Liver (tissue), 9 donors: ENCODE data around the gene CPLX1. TPM values are rescaled to one million over a fixed set of nuclear protein-coding genes. Genes with fewer than 3 reads are reported as not detected.

ENCODE experiments used
- DNase-seq: peaks from one replicate; pipeline ENCODE4 v3.0.0-alpha.2; 2017; ENCODE audit warnings: low spot score
- H3K27ac ChIP-seq, 2 donors: one replicate each; pipeline ENCODE4 v1.7.0; 2013; ENCODE audit warnings: inconsistent platforms in 2 of 2, low read length in 2 of 2, control low read depth in 1 of 2, low read depth in 1 of 2, mild to moderate bottlenecking in 1 of 2
- H3K27me3 ChIP-seq, 4 donors: one replicate each; pipeline versions ENCODE4 v1.6.1 to v1.7.0; 2013; ENCODE audit warnings: low read length in 3 of 4, inconsistent platforms in 1 of 4, mild to moderate bottlenecking in 1 of 4, moderate library complexity in 1 of 4; ENCODE audit not compliant: control insufficient read depth in 4 of 4, insufficient read depth in 4 of 4
- H3K36me3 ChIP-seq, 4 donors: one replicate each; pipeline versions ENCODE4 v1.6.1 to v1.7.0; 2013; ENCODE audit warnings: low read length in 3 of 4, mild to moderate bottlenecking in 3 of 4, low read depth in 1 of 4, moderate library complexity in 1 of 4; ENCODE audit not compliant: control insufficient read depth in 4 of 4, insufficient read depth in 3 of 4
- H3K4me1 ChIP-seq, 4 donors: one replicate each; pipeline versions ENCODE4 v1.6.1 to v1.7.0; 2013; ENCODE audit warnings: low read length in 3 of 4, mild to moderate bottlenecking in 3 of 4, moderate library complexity in 1 of 4; ENCODE audit not compliant: control insufficient read depth in 4 of 4, insufficient read depth in 4 of 4
- H3K4me3 ChIP-seq, 3 donors: one replicate each; pipeline versions ENCODE4 v1.6.1 to v1.7.0; 2013; ENCODE audit warnings: low read length in 3 of 3, control low read depth in 1 of 3, low read depth in 1 of 3, mild to moderate bottlenecking in 1 of 3
- H3K9ac ChIP-seq, 2 donors: one replicate each; pipeline ENCODE4 v1.7.0; 2013; ENCODE audit warnings: low read length in 2 of 2, mild to moderate bottlenecking in 2 of 2, moderate library complexity in 2 of 2, control low read depth in 1 of 2, low read depth in 1 of 2
- H3K9me3 ChIP-seq, 4 donors: one replicate each; pipeline versions ENCODE4 v1.6.1 to v1.7.0; 2013; ENCODE audit warnings: low read length in 3 of 4; ENCODE audit not compliant: control insufficient read depth in 4 of 4
- ATF3 ChIP-seq: IDR thresholded peaks from 2 replicates; pipeline ENCODE4 v1.6.1; 2016; ENCODE audit warnings: antibody characterized with exemption
- EGR1 ChIP-seq, 2 donors: IDR thresholded peaks; 2 replicates each; pipeline ENCODE4 v1.6.1; 2016 to 2018; ENCODE audit warnings: antibody characterized with exemption in 2 of 2, low read depth in 2 of 2
- FOXA1 ChIP-seq: IDR thresholded peaks from 2 replicates; pipeline ENCODE4 v1.6.1; 2016; ENCODE audit warnings: antibody characterized with exemption
- FOXA2 ChIP-seq: IDR thresholded peaks from 2 replicates; pipeline ENCODE4 v1.6.1; 2016; ENCODE audit warnings: antibody characterized with exemption
- GABPA ChIP-seq, 2 donors: IDR thresholded peaks in 1 of 2; conservative IDR thresholded peaks in 1 of 2; 2 replicates each; pipeline ENCODE4 v1.6.1; 2016; ENCODE audit warnings: antibody characterized with exemption in 2 of 2, mild to moderate bottlenecking in 1 of 2, moderate library complexity in 1 of 2
- HNF4A ChIP-seq, 2 donors: conservative IDR thresholded peaks; 2 replicates each; pipeline ENCODE4 v1.6.1; 2016; ENCODE audit warnings: antibody characterized with exemption in 2 of 2, mild to moderate bottlenecking in 2 of 2
- HNF4G ChIP-seq: IDR thresholded peaks from 2 replicates; pipeline ENCODE4 v1.6.1; 2016; ENCODE audit warnings: antibody characterized with exemption
- JUND ChIP-seq, 2 donors: IDR thresholded peaks; 2 replicates each; pipeline ENCODE4 v1.6.1; 2016; ENCODE audit warnings: antibody characterized with exemption in 2 of 2
- RAD21 ChIP-seq, 2 donors: IDR thresholded peaks; 2 replicates each; pipeline ENCODE4 v1.6.1; 2016; ENCODE audit warnings: antibody characterized with exemption in 2 of 2, mild to moderate bottlenecking in 2 of 2
- REST ChIP-seq: IDR thresholded peaks from 2 replicates; pipeline ENCODE4 v1.6.1; 2016; ENCODE audit warnings: antibody characterized with exemption, mild to moderate bottlenecking
- RXRA ChIP-seq, 2 donors: IDR thresholded peaks; 2 replicates each; pipeline ENCODE4 v1.6.1; 2017 to 2018; ENCODE audit warnings: antibody characterized with exemption in 2 of 2, mild to moderate bottlenecking in 1 of 2
- SP1 ChIP-seq: IDR thresholded peaks from 2 replicates; pipeline ENCODE4 v1.6.1; 2018; ENCODE audit warnings: antibody characterized with exemption, mild to moderate bottlenecking
- TAF1 ChIP-seq: conservative IDR thresholded peaks from 2 replicates; pipeline ENCODE4 v1.6.1; 2016; ENCODE audit warnings: antibody characterized with exemption, mild to moderate bottlenecking
- ZBTB33 ChIP-seq: IDR thresholded peaks from 2 replicates; pipeline ENCODE4 v1.6.1; 2016; ENCODE audit warnings: antibody characterized with exemption
- WGBS: extraction: QIAGEN DNeasy Blood & Tissue Kit; methylation state at CpG from one replicate; pipeline ENCODE4 v1.1.7; 2013; 5-methylcytosine and 5-hydroxymethylcytosine counted together
- polyA plus RNA-seq, 2 donors: library from polyadenylated mRNA; stranded (reverse) in 1 of 2; unstranded in 1 of 2; fragments of 200-250 nt in 1 of 2; fragments of >200 nt in 1 of 2; fragmentation: Nextera tagmentation in 1 of 2; extraction: Ambion mirVana in 1 of 2; gene quantifications; one replicate each; pipeline versions ENCODE4 v1.2.1 to v1.2.3, GENCODE V29; 2013 to 2015
- total RNA-seq, 2 donors: library from RNA; depleted of rRNA; stranded (reverse); fragments of >200 nt; gene quantifications; one replicate each; pipeline ENCODE4 v1.2.3, GENCODE V29; 2014
- donor health status: healthy.
- donor health status: healthy.
- donor health status: healthy.
- donor health status: healthy.
- donor health status: healthy.

The CPLX1 gene
- total and polyA plus RNA-seq, 4 donors = 0.14 to 2.8 (median 0.80) TPM

GRCh38 chr4:740011-740410 is 85.9 kb downstream of the CPLX1 start (continued):
- no peak for TF ChIP-seq GABPA (IDR thresholded peaks at IDR 0.05 in 1 of 2, conservative IDR thresholded peaks at IDR 0.05 in 1 of 2)
- no peak for TF ChIP-seq TAF1
- no peak for TF ChIP-seq JUND (IDR thresholded peaks at IDR 0.05)
- no peak for TF ChIP-seq FOXA2
- no peak for TF ChIP-seq ZBTB33

GRCh38 chr4:739569-739968 is 86.4 kb downstream of the CPLX1 start:
- H3K36me3 ChIP-seq = peaks cover 27 to 48% (median 32%) of the 10 kb centered on the region in 4 donors
- H3K27ac ChIP-seq = no peak overlapping the region
- 98% methylated on average over 22 of the region's 22 CpGs for WGBS
- no peaks in the 10 kb centered on the region for H3K4me1 ChIP-seq
- DNase-seq = no peak
- H3K9ac ChIP-seq = no peak overlapping the region
- no peak overlapping the region for H3K4me3 ChIP-seq
- TF ChIP-seq FOXA1 (no peak), REST (no peak), ZBTB33 (no peak), HNF4G (no peak), RXRA (IDR thresholded peaks at IDR 0.05) (no peak), ATF3 (no peak), GABPA (IDR thresholded peaks at IDR 0.05 in 1 of 2, conservative IDR thresholded peaks at IDR 0.05 in 1 of 2) (no peak), EGR1 (IDR thresholded peaks at IDR 0.05; ENCODE audit: low read depth in 2 of 2) (no peak), SP1 (no peak), HNF4A (conservative IDR thresholded peaks at IDR 0.05) (no peak), RAD21 (IDR thresholded peaks at IDR 0.05) (no peak)
- H3K27me3 ChIP-seq = no peaks in the 10 kb centered on the region
- H3K9me3 ChIP-seq = no peaks in the 10 kb centered on the region
